ENCODE data around the gene RSPH10B2. TPM values are rescaled to one million over a fixed set of nuclear protein-coding genes. Genes with fewer than 3 reads are reported as not detected.
"Not testable (repeated sequence)": the region's sequence is repeated elsewhere in the genome, so short reads cannot be mapped to it uniquely, and the experiment has no call there.

RSPH10B2 gene
- total RNA-seq, 1 experiment from 2014 or later, result 0.45 TPM

DNA sequence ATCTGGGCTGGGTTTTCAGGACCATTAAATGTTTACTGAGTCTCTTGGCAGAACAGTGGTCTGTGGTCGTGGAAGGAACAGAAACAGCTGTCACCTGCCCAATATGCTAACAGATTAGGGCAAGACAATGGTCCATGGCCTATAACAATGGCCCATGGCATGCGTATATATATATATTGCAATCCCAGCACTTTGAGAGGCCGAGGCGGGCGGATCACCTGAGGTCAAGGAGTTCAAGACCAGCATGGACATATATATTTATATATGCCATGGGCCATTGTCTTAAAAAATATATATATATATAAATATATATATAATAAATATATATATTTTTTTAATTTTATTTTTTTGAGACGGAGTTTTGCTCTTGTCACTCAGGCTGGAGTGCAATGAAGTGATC lies 27.7 kb downstream of the RSPH10B2 start:
- H3K27me3 Mint-ChIP-seq (ENCODE audit: insufficient read depth, unreplicated experiment); H3K36me3 Mint-ChIP-seq (ENCODE audit: insufficient read depth, unreplicated experiment); BruUV-seq (replicated peaks); H3K27me3 ChIP-seq (replicated peaks; ENCODE audit: control insufficient read depth, insufficient read depth, low read length); CTCF ChIA-PET; POLR2A ChIA-PET; H3K9me3 Mint-ChIP-seq (ENCODE audit: unreplicated experiment); H3K4me3 ChIP-seq (ENCODE audit: low read depth, low read length); H3K27ac Mint-ChIP-seq (ENCODE audit: unreplicated experiment); H3K4me1 ChIP-seq; H3K9me3 ChIP-seq; H3K4me3 Mint-ChIP-seq (ENCODE audit: unreplicated experiment); H3K36me3 ChIP-seq (ENCODE audit: control insufficient read depth, insufficient read depth, low read length); H3K4me1 Mint-ChIP-seq (ENCODE audit: low read depth, unreplicated experiment); intact Hi-C loops (cut with micrococcal nuclease; ENCODE audit: unreplicated experiment); DNase-seq: not testable (repeated sequence)

- H3K4me1 ChIP-seq; H3K9me3 ChIP-seq; DNase-seq; H3K9me3 Mint-ChIP-seq (ENCODE audit: unreplicated experiment); H3K27me3 ChIP-seq (replicated peaks; ENCODE audit: control insufficient read depth, insufficient read depth, low read length); H3K27ac Mint-ChIP-seq (ENCODE audit: unreplicated experiment); BruUV-seq (replicated peaks); H3K4me1 Mint-ChIP-seq (ENCODE audit: low read depth, unreplicated experiment); CTCF ChIA-PET; H3K4me3 Mint-ChIP-seq (ENCODE audit: unreplicated experiment); intact Hi-C loops (cut with micrococcal nuclease; ENCODE audit: unreplicated experiment); H3K36me3 Mint-ChIP-seq (ENCODE audit: insufficient read depth, unreplicated experiment); H3K4me3 ChIP-seq (ENCODE audit: low read depth, low read length); H3K27me3 Mint-ChIP-seq (ENCODE audit: insufficient read depth, unreplicated experiment); POLR2A ChIA-PET; H3K36me3 ChIP-seq (ENCODE audit: control insufficient read depth, insufficient read depth, low read length): not testable (repeated sequence)
Measured at GRCh38 chr7:6789353-6789752, 35.5 kb downstream of the RSPH10B2 start.

DNA sequence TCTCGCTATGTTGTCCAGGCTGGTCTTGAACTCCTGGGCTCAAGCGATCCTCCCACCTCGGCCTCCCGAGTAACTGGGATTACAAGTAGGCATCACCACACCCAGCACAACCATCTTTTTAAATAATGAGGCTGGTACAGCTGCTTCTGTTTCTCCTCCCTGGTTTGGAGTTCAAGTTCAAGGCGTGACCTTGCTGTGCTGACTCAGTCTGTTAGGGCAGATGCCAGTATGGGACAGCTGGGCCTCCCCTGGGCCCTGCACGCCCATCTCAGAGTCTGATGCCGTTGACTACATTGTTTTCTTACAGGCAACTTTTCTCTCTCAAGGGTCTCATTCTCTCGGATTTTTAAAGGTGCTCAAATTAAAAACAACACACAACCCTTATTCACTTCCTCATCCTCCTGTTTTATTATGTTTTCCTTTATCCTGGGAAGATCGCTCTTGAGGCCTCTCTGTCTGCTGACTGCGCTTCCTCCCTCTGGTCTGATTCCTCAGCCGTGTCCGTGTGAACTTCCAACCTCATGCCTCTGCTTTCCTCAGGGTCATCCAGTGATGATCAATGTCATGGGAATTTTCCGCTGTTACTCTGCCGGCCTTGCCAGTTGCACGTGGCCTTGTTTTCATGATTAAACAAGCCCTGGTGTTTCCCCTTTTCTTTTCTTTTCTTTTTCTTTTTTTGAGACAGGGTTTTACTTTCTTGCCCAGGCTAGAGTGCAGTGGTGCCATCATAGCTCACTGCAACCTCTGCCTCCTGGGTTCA lies 38.4 kb downstream of the RSPH10B2 start:
- DNase-seq; H3K36me3 Mint-ChIP-seq (ENCODE audit: insufficient read depth, unreplicated experiment); H3K9me3 Mint-ChIP-seq (ENCODE audit: unreplicated experiment); H3K4me3 ChIP-seq (ENCODE audit: low read depth, low read length); H3K27me3 ChIP-seq (replicated peaks; ENCODE audit: control insufficient read depth, insufficient read depth, low read length); H3K4me1 Mint-ChIP-seq (ENCODE audit: low read depth, unreplicated experiment); intact Hi-C loops (cut with micrococcal nuclease; ENCODE audit: unreplicated experiment); H3K4me3 Mint-ChIP-seq (ENCODE audit: unreplicated experiment); CTCF ChIA-PET; H3K4me1 ChIP-seq; POLR2A ChIA-PET; H3K27ac Mint-ChIP-seq (ENCODE audit: unreplicated experiment); H3K9me3 ChIP-seq; H3K27me3 Mint-ChIP-seq (ENCODE audit: insufficient read depth, unreplicated experiment); H3K36me3 ChIP-seq (ENCODE audit: control insufficient read depth, insufficient read depth, low read length); BruUV-seq (replicated peaks): not testable (repeated sequence)

DNA sequence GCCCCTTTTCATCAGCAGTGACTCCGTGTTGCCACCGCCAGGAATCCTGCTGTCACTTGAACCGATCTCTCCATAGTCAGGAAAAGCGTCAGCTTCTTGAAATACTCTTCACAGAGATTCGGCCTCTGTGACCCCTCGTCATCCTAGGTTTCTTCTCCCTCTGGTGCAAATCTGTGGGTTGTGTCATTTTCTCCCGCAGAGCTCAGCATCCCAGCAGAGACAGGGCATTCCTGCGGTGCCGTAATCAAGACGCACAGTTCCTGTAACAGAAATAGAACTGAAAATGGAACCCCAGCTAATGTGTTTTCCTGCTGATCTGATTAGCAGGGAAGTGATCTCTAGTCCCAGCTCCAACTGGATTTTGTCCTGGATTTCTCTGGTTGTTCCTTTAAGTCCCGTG lies 40.4 kb downstream of the RSPH10B2 start:
- H3K27me3 Mint-ChIP-seq (ENCODE audit: insufficient read depth, unreplicated experiment); POLR2A ChIA-PET; H3K36me3 ChIP-seq (ENCODE audit: control insufficient read depth, insufficient read depth, low read length); H3K27ac Mint-ChIP-seq (ENCODE audit: unreplicated experiment); BruUV-seq (replicated peaks); H3K9me3 ChIP-seq; H3K4me3 ChIP-seq (ENCODE audit: low read depth, low read length); H3K36me3 Mint-ChIP-seq (ENCODE audit: insufficient read depth, unreplicated experiment); H3K9me3 Mint-ChIP-seq (ENCODE audit: unreplicated experiment); H3K4me1 ChIP-seq; DNase-seq; H3K4me3 Mint-ChIP-seq (ENCODE audit: unreplicated experiment); H3K4me1 Mint-ChIP-seq (ENCODE audit: low read depth, unreplicated experiment); H3K27me3 ChIP-seq (replicated peaks; ENCODE audit: control insufficient read depth, insufficient read depth, low read length); intact Hi-C loops (cut with micrococcal nuclease; ENCODE audit: unreplicated experiment); CTCF ChIA-PET: not testable (repeated sequence)

GRCh38 chr7:6797218-6797617 lies 43.3 kb downstream of the RSPH10B2 start:
- H3K9me3 ChIP-seq; H3K36me3 Mint-ChIP-seq (ENCODE audit: insufficient read depth, unreplicated experiment); POLR2A ChIA-PET; H3K4me1 ChIP-seq; H3K36me3 ChIP-seq (ENCODE audit: control insufficient read depth, insufficient read depth, low read length); CTCF ChIA-PET; DNase-seq; H3K9me3 Mint-ChIP-seq (ENCODE audit: unreplicated experiment); intact Hi-C loops (cut with micrococcal nuclease; ENCODE audit: unreplicated experiment); H3K4me1 Mint-ChIP-seq (ENCODE audit: low read depth, unreplicated experiment); H3K27me3 ChIP-seq (replicated peaks; ENCODE audit: control insufficient read depth, insufficient read depth, low read length); BruUV-seq (replicated peaks); H3K27me3 Mint-ChIP-seq (ENCODE audit: insufficient read depth, unreplicated experiment); H3K27ac Mint-ChIP-seq (ENCODE audit: unreplicated experiment); H3K4me3 ChIP-seq (ENCODE audit: low read depth, low read length); H3K4me3 Mint-ChIP-seq (ENCODE audit: unreplicated experiment): not testable (repeated sequence)

GRCh38 chr7:6798047-6798446 lies 44.1 kb downstream of the RSPH10B2 start:
- intact Hi-C loops (cut with micrococcal nuclease; ENCODE audit: unreplicated experiment); CTCF ChIA-PET: not testable (repeated sequence)

DNA sequence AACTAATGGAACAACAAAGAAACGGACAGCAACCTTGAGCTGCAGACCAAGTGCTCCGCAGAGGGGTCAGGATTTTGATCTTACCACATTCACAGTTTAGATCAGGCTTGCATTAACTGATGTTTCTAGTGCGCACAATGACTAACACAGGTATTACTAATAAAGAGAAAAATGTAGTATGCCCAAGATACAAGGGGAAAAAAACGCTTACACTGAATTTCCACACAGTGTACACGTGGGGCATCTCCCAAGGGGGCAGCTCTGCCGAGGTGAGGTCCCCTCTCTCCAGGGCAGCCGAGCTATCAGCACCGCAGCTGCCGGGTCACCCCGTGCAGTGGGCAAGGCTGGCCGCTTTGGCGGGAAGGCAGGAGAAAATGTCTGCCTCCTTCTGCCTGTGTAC lies 46.0 kb downstream of the RSPH10B2 start:
- CTCF ChIA-PET; BruUV-seq (replicated peaks); DNase-seq; H3K4me3 ChIP-seq (ENCODE audit: low read depth, low read length); H3K9me3 Mint-ChIP-seq (ENCODE audit: unreplicated experiment); H3K27me3 ChIP-seq (replicated peaks; ENCODE audit: control insufficient read depth, insufficient read depth, low read length); H3K4me1 Mint-ChIP-seq (ENCODE audit: low read depth, unreplicated experiment); H3K27ac Mint-ChIP-seq (ENCODE audit: unreplicated experiment); H3K36me3 Mint-ChIP-seq (ENCODE audit: insufficient read depth, unreplicated experiment); H3K4me1 ChIP-seq; H3K27me3 Mint-ChIP-seq (ENCODE audit: insufficient read depth, unreplicated experiment); intact Hi-C loops (cut with micrococcal nuclease; ENCODE audit: unreplicated experiment); H3K9me3 ChIP-seq; H3K4me3 Mint-ChIP-seq (ENCODE audit: unreplicated experiment); H3K36me3 ChIP-seq (ENCODE audit: control insufficient read depth, insufficient read depth, low read length); POLR2A ChIA-PET: not testable (repeated sequence)

More at GRCh38 chr7:6798047-6798446, 44.1 kb downstream of the RSPH10B2 start:
- DNase-seq; BruUV-seq (replicated peaks); H3K27me3 ChIP-seq (replicated peaks; ENCODE audit: control insufficient read depth, insufficient read depth, low read length); H3K4me3 Mint-ChIP-seq (ENCODE audit: unreplicated experiment); H3K36me3 ChIP-seq (ENCODE audit: control insufficient read depth, insufficient read depth, low read length); H3K27me3 Mint-ChIP-seq (ENCODE audit: insufficient read depth, unreplicated experiment); H3K9me3 ChIP-seq; H3K9me3 Mint-ChIP-seq (ENCODE audit: unreplicated experiment); H3K4me3 ChIP-seq (ENCODE audit: low read depth, low read length); H3K36me3 Mint-ChIP-seq (ENCODE audit: insufficient read depth, unreplicated experiment); H3K4me1 Mint-ChIP-seq (ENCODE audit: low read depth, unreplicated experiment); H3K27ac Mint-ChIP-seq (ENCODE audit: unreplicated experiment); POLR2A ChIA-PET; H3K4me1 ChIP-seq: not testable (repeated sequence)

Data from Caco-2 (cell line).